ENCODE results near the gene ZSCAN5B. TPM values are rescaled to one million over a fixed set of nuclear protein-coding genes. Genes with fewer than 3 reads are reported as not detected.
"Not testable (repeated sequence)": the region's sequence is repeated elsewhere in the genome, so short reads cannot be mapped to it uniquely, and the experiment has no call there.

ZSCAN5B gene
- total RNA-seq, 1 experiment from 2014 or later, result not detected

GRCh38 chr19:56245764-56246163 is 48.2 kb upstream of the ZSCAN5B start:
- not testable (repeated sequence) for H3K27me3 ChIP-seq (ENCODE audit: insufficient read depth, low read length); H3K79me1 ChIP-seq (ENCODE audit: insufficient read depth, low read depth, low read length, poor library complexity, severe bottlenecking); H3K23me2 ChIP-seq (ENCODE audit: insufficient read length, low read depth, low read length, poor library complexity, severe bottlenecking); H3K79me2 ChIP-seq (ENCODE audit: insufficient read depth, low read length); H3K4ac ChIP-seq (ENCODE audit: low read depth, low read length); H3T11ph ChIP-seq (ENCODE audit: low read length); H3K23ac ChIP-seq (ENCODE audit: insufficient read length, low read depth, low read length); H3K4me2 ChIP-seq (ENCODE audit: insufficient read depth, insufficient read length, low read length); H2BK120ac ChIP-seq (ENCODE audit: low read depth, low read length, poor library complexity, severe bottlenecking); DNase-seq; H3K4me1 ChIP-seq (ENCODE audit: insufficient read depth, low read length); H3K4me1 Mint-ChIP-seq; H3K9ac ChIP-seq (ENCODE audit: extremely low read depth, insufficient read length, low read length); H3K14ac ChIP-seq (ENCODE audit: insufficient read depth, low read length); H3K27ac Mint-ChIP-seq; H3K9me3 ChIP-seq (ENCODE audit: control insufficient read depth, low read depth, low read length); H4K5ac ChIP-seq (ENCODE audit: insufficient read length, low read depth, low read length); H3K56ac ChIP-seq (ENCODE audit: insufficient read length, low read depth, low read length); H3K36me3 Mint-ChIP-seq (ENCODE audit: insufficient read depth in 1 of 3, low read depth in 3 of 3); H2AK5ac ChIP-seq (ENCODE audit: insufficient read length, low read length); H2BK15ac ChIP-seq (ENCODE audit: low read depth, low read length); H4K20me1 ChIP-seq (ENCODE audit: control insufficient read depth, insufficient read depth, insufficient read length); H2BK12ac ChIP-seq (ENCODE audit: insufficient read length, low read depth, low read length); H4K91ac ChIP-seq (ENCODE audit: insufficient read length, low read depth, low read length); H3K27ac ChIP-seq (ENCODE audit: insufficient read length, low read depth, low read length); H4K8ac ChIP-seq (replicated peaks; ENCODE audit: insufficient read length, low read depth, low read length); H2AFZ ChIP-seq (ENCODE audit: low read length); H3K18ac ChIP-seq (ENCODE audit: insufficient read length, low read depth, low read length); H2BK5ac ChIP-seq (ENCODE audit: insufficient read length, low read length); H3K4me3 Mint-ChIP-seq; H2BK20ac ChIP-seq (ENCODE audit: low read depth, low read length, poor library complexity, severe bottlenecking)
- TF ChIP-seq CTCF (conservative IDR thresholded peaks at IDR 0.05), result peak; percentile 55
- H3K9me3 Mint-ChIP-seq, result peaks cover 0 to 63% of the 10 kb centered on the region in 2 experiments; a peak in 3 of 5 replicates
- WGBS (ENCODE audit: extremely low coverage, insufficient read length, low lambda C conversion rate), result no CpG with 5 or more reads among the region's 4 CpGs
- H3K27me3 Mint-ChIP-seq (ENCODE audit: low read depth), result peaks cover 20% of the 10 kb centered on the region

Data from H9 (cell line).